CD14-positive monocyte (primary cell): ENCODE data around the gene ULBP2. TPM values are rescaled to one million over a fixed set of nuclear protein-coding genes. Genes with fewer than 3 reads are reported as not detected.

Source experiments
- DNase-seq, 3 donors: peaks; one replicate each; pipeline ENCODE4 v3.0.0-alpha.2; 2011 to 2022
- H2AFZ ChIP-seq: 2 replicates; pipeline ENCODE4 v1.6.0; 2012; ENCODE audit warnings: mild to moderate bottlenecking, low read depth, low read length, inconsistent platforms; ENCODE audit not compliant: insufficient read depth, poor library complexity, severe bottlenecking
- H3K27ac ChIP-seq, 2 donors: 1 replicate in 1 of 2; 2 replicates in 1 of 2; pipeline ENCODE4 v1.5.1; 2012 to 2013; ENCODE audit warnings: low read length in 2 of 2, control low read depth in 1 of 2, inconsistent platforms in 1 of 2, low read depth in 1 of 2, mild to moderate bottlenecking in 1 of 2
- H3K27me3 ChIP-seq, 2 donors: one replicate each; pipeline versions ENCODE4 v1.6.0 to v1.6.1; 2011 to 2013; ENCODE audit warnings: low read length in 2 of 2; ENCODE audit not compliant: control insufficient read depth in 2 of 2, insufficient read depth in 2 of 2
- H3K36me3 ChIP-seq, 2 donors: replicated peaks in 1 of 2; 1 replicate in 1 of 2; 2 replicates in 1 of 2; pipeline versions ENCODE4 v1.5.1 to v1.6.1; 2012 to 2013; ENCODE audit warnings: low read length in 2 of 2, control low read depth in 1 of 2, inconsistent platforms in 1 of 2, mild to moderate bottlenecking in 1 of 2; ENCODE audit not compliant: insufficient read depth in 2 of 2, control insufficient read depth in 1 of 2
- H3K4me1 ChIP-seq, 2 donors: 1 replicate in 1 of 2; 2 replicates in 1 of 2; pipeline versions ENCODE4 v1.5.1 to v1.6.1; 2012 to 2013; ENCODE audit warnings: low read length in 2 of 2, control low read depth in 1 of 2, inconsistent platforms in 1 of 2, mild to moderate bottlenecking in 1 of 2, moderate library complexity in 1 of 2; ENCODE audit not compliant: insufficient read depth in 2 of 2, control insufficient read depth in 1 of 2
- H3K4me2 ChIP-seq: replicated peaks from 2 replicates; pipeline ENCODE3; 2012; ENCODE audit warnings: low read length, moderate library complexity, mild to moderate bottlenecking; ENCODE audit not compliant: poor library complexity, severe bottlenecking; ENCODE audit errors: extremely low read depth
- H3K4me3 ChIP-seq, 3 experiments: fragments of 200-600 bp in 1 of 3; sonication (generic) in 1 of 3; replicated peaks in 1 of 3; 1 replicate in 2 of 3; 2 replicates in 1 of 3; pipeline ENCODE4 v1.5.1; 2011 to 2013; ENCODE audit warnings: low read length in 3 of 3, mild to moderate bottlenecking in 3 of 3, control low read depth in 2 of 3, low read depth in 2 of 3, inconsistent platforms in 1 of 3, moderate library complexity in 1 of 3
- H3K79me2 ChIP-seq: 2 replicates; pipeline ENCODE4 v1.6.0; 2012; ENCODE audit warnings: mild to moderate bottlenecking, control low read depth, inconsistent platforms, low read length, moderate library complexity; ENCODE audit not compliant: insufficient read depth
- H3K9ac ChIP-seq: 2 replicates; pipeline ENCODE4 v1.6.0; 2017; ENCODE audit warnings: low read length, mild to moderate bottlenecking; ENCODE audit not compliant: insufficient read depth, poor library complexity, severe bottlenecking
- H3K9me3 ChIP-seq, 2 donors: replicated peaks in 1 of 2; 1 replicate in 1 of 2; 2 replicates in 1 of 2; pipeline versions ENCODE4 v1.5.1 to v1.6.1; 2012 to 2013; ENCODE audit warnings: low read length in 2 of 2, control low read depth in 1 of 2; ENCODE audit not compliant: control insufficient read depth in 1 of 2, insufficient read depth in 1 of 2
- H4K20me1 ChIP-seq: 2 replicates; pipeline ENCODE4 v1.6.0; 2012; ENCODE audit warnings: mild to moderate bottlenecking, low read length, control low read depth, moderate library complexity; ENCODE audit not compliant: insufficient read depth
- H3K27ac Mint-ChIP-seq, 7 donors: one replicate each; pipeline ENCODE4 v1.8.0; 2020; ENCODE audit warnings: mild to moderate bottlenecking in 7 of 7, mixed read lengths in 7 of 7, moderate library complexity in 6 of 7, inconsistent platforms in 2 of 7
- H3K27me3 Mint-ChIP-seq, 3 donors: one replicate each; pipeline ENCODE4 v1.8.0; 2021 to 2022; ENCODE audit warnings: low read depth in 3 of 3, mild to moderate bottlenecking in 3 of 3, mixed read lengths in 3 of 3, moderate library complexity in 3 of 3, inconsistent platforms in 1 of 3
- H3K36me3 Mint-ChIP-seq, 2 donors: one replicate each; pipeline ENCODE4 v1.8.0; 2020; ENCODE audit warnings: mixed read lengths in 2 of 2, inconsistent platforms in 1 of 2, mild to moderate bottlenecking in 1 of 2
- H3K4me1 Mint-ChIP-seq: one replicate; pipeline ENCODE4 v1.8.0; 2020; ENCODE audit warnings: mild to moderate bottlenecking, mixed read lengths
- H3K4me3 Mint-ChIP-seq, 2 donors: one replicate each; pipeline ENCODE4 v1.8.0; 2020; ENCODE audit warnings: mild to moderate bottlenecking in 2 of 2, mixed read lengths in 2 of 2, moderate library complexity in 1 of 2
- H3K9me3 Mint-ChIP-seq, 7 donors: one replicate each; pipeline ENCODE4 v1.8.0; 2020 to 2022; ENCODE audit warnings: mixed read lengths in 7 of 7, mild to moderate bottlenecking in 6 of 7, moderate library complexity in 6 of 7, inconsistent platforms in 2 of 7
- WGBS: methylation state at CpG from one replicate; pipeline ENCODE4 v1.1.5; 2013; ENCODE audit warnings: missing lambda C conversion rate; ENCODE audit not compliant: insufficient coverage; 5-methylcytosine and 5-hydroxymethylcytosine counted together
- intact Hi-C, 2 donors: fragments of 100-400 bp; cut with micrococcal nuclease; formaldehyde crosslinking; loops; one replicate each; pipeline versions ENCODE4 v1.15.0 to v1.15.1; 2023
- polyA plus RNA-seq, 3 donors: library from polyadenylated mRNA; depleted of rRNA in 1 of 3; unstranded in 2 of 3; stranded (reverse) in 1 of 3; fragments of 300-500 nt in 2 of 3; fragments of >200 nt in 1 of 3; fragmentation: Illumina TruSeq in 2 of 3; gene quantifications; 1 replicate in 2 of 3; 2 replicates in 1 of 3; pipeline ENCODE4 v1.2.3, GENCODE V29; 2012 to 2021
- TF ChIP-seq, protein P1 (sequence below): fragments of 200-600 bp; IDR thresholded peaks from one replicate; pipeline ENCODE4 v1.8.0; 2022; ENCODE audit warnings: antibody characterized with exemption, mild to moderate bottlenecking

The ULBP2 gene
- polyA plus RNA-seq, 3 donors: 0.31 to 0.49 TPM; not detected in 1

DNA sequence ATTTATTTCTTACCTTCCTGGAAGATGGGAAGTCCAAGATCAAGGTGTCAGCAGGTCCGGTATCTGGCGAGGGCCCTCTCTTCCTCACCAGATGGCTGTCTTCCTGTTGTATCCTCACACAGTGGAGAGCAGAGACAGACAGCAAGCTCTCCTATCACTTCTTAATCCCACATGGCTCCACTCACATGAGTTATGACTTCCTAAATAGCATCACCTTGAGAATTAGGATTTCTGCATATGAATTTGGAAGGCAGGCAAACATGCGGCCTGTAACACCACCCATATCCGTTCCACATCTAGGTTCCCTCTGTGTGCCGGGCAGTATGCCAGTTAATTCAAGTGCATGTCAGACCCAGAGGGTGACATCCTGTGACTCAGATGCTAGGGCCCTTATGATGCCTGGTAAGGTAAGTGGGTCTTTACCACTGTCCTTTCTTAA lies 46.0 kb upstream of the ULBP2 start:
- H3K27me3 ChIP-seq: no peaks in the 10 kb centered on the region
- no peak overlapping the region for H3K4me2 ChIP-seq
- no peaks in the 10 kb centered on the region for H3K36me3 ChIP-seq
- WGBS: 60% methylated on average over 1 of the region's 5 CpGs
- TF ChIP-seq, protein P1, sequence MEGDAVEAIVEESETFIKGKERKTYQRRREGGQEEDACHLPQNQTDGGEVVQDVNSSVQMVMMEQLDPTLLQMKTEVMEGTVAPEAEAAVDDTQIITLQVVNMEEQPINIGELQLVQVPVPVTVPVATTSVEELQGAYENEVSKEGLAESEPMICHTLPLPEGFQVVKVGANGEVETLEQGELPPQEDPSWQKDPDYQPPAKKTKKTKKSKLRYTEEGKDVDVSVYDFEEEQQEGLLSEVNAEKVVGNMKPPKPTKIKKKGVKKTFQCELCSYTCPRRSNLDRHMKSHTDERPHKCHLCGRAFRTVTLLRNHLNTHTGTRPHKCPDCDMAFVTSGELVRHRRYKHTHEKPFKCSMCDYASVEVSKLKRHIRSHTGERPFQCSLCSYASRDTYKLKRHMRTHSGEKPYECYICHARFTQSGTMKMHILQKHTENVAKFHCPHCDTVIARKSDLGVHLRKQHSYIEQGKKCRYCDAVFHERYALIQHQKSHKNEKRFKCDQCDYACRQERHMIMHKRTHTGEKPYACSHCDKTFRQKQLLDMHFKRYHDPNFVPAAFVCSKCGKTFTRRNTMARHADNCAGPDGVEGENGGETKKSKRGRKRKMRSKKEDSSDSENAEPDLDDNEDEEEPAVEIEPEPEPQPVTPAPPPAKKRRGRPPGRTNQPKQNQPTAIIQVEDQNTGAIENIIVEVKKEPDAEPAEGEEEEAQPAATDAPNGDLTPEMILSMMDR: no peak
- H4K20me1 ChIP-seq: no peaks in the 10 kb centered on the region
- peak in 2 of 3 donors; percentile 15 to 17 for DNase-seq
- H3K4me3 ChIP-seq: no peak overlapping the region
- Mint-ChIP-seq H3K9me3 (peaks cover 0 to 3% (median 0%) of the 10 kb centered on the region in 7 donors), H3K27me3 (peaks cover 0 to 5% (median 4%) of the 10 kb centered on the region in 3 donors), H3K4me1 (peaks cover 15% of the 10 kb centered on the region), H3K4me3 (no peak overlapping the region), H3K36me3 (no peaks in the 10 kb centered on the region), H3K27ac (peak overlapping the region in 1 of 7 donors; percentile 26)
- peaks cover 0 to 18% of the 10 kb centered on the region in 2 donors for H3K4me1 ChIP-seq
- no peaks in the 10 kb centered on the region for H3K9me3 ChIP-seq
- no peak overlapping the region for H3K27ac ChIP-seq
- no peak overlapping the region for H3K9ac ChIP-seq
- no peaks in the 10 kb centered on the region for H3K79me2 ChIP-seq
- intact Hi-C loops: no loop called here
- no peak overlapping the region for H2AFZ ChIP-seq

DNA sequence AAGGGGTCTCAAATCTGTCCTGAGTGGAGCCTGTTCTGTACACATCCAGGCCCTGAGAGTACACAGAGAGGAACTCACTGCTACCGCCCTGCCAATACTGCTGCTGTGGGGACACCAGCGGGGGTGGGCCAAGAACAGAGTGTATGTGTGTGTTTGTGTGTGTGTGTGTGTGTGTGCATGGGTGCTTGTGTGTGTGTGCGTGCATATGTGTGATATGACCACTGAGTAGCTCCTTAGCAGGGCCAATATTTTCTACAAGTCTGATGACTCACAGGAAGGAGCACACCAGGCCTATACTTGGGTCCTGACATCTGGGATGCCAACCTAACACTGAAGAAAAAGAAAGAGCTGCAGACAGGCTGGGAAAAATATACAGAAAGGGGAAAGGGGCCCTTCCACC lies 45.3 kb upstream of the ULBP2 start:
- Histone ChIP-seq H3K27ac (no peak overlapping the region), H3K4me1 (peaks cover 0 to 18% of the 10 kb centered on the region in 2 donors), H3K27me3 (no peaks in the 10 kb centered on the region), H3K79me2 (no peaks in the 10 kb centered on the region), H3K4me2 (no peak overlapping the region), H3K9ac (no peak overlapping the region), H3K9me3 (no peaks in the 10 kb centered on the region), H3K4me3 (no peak overlapping the region), H2AFZ (no peak overlapping the region), H3K36me3 (no peaks in the 10 kb centered on the region), H4K20me1 (no peaks in the 10 kb centered on the region)
- Mint-ChIP-seq H3K27ac (no peak overlapping the region), H3K27me3 (peaks cover 0 to 7% (median 4%) of the 10 kb centered on the region in 3 donors), H3K4me3 (no peak overlapping the region), H3K36me3 (no peaks in the 10 kb centered on the region), H3K4me1 (peaks cover 15% of the 10 kb centered on the region), H3K9me3 (peaks cover 0 to 3% (median 0%) of the 10 kb centered on the region in 7 donors)
- intact Hi-C loops: no loop called here
- 75% methylated on average over 2 of the region's 3 CpGs for WGBS
- no peak for DNase-seq
- TF ChIP-seq, protein P1: no peak
